DMS53 (cell line): ENCODE data around the gene HPS1.
A peak's percentile ranks its signal among the peaks of the same experiment; 100 is the strongest.

Experiments
- DNase-seq: peaks from one replicate; lab custom pipeline; 2025; lab: John Stamatoyannopoulos, UW

HPS1 gene

GRCh38 chr10:98411768-98412167, 35.0 kb downstream of the HPS1 start:
- DNase-seq = no peak

GRCh38 chr10:98411166-98411565, 35.6 kb downstream of the HPS1 start:
- no peak for DNase-seq

- no peak for DNase-seq
Measured at GRCh38 chr10:98410759-98411158, 36.0 kb downstream of the HPS1 start.

- no peak for DNase-seq
Measured at GRCh38 chr10:98410135-98410743, 36.5 kb downstream of the HPS1 start.

GRCh38 chr10:98408799-98409198, 37.9 kb downstream of the HPS1 start:
- no peak for DNase-seq

- no peak for DNase-seq
Measured at GRCh38 chr10:98407744-98408241, 38.9 kb downstream of the HPS1 start.

- no peak for DNase-seq
Measured at GRCh38 chr10:98407017-98407743, 39.6 kb downstream of the HPS1 start.

GRCh38 chr10:98405422-98405821, 41.3 kb downstream of the HPS1 start:
- DNase-seq = no peak

GRCh38 chr10:98404571-98405359, 42.0 kb downstream of the HPS1 start:
- DNase-seq = no peak

- no peak for DNase-seq
Measured at GRCh38 chr10:98403812-98404504, 42.8 kb downstream of the HPS1 start.

GRCh38 chr10:98402931-98403718, 43.6 kb downstream of the HPS1 start:
- DNase-seq = no peak

GRCh38 chr10:98402478-98402877, 44.3 kb downstream of the HPS1 start:
- DNase-seq = no peak

- no peak for DNase-seq
Measured at GRCh38 chr10:98400482-98400881, 46.3 kb downstream of the HPS1 start.

GRCh38 chr10:98399784-98400183, 47.0 kb downstream of the HPS1 start:
- no peak for DNase-seq

- DNase-seq = no peak
Measured at GRCh38 chr10:98397089-98397600, 49.6 kb downstream of the HPS1 start.

- DNase-seq = no peak
Measured at GRCh38 chr10:98396096-98397063, 50.4 kb downstream of the HPS1 start.

GRCh38 chr10:98394851-98395440, 51.8 kb downstream of the HPS1 start:
- DNase-seq = no peak

GRCh38 chr10:98391578-98391991, 55.1 kb downstream of the HPS1 start:
- peak; percentile 8 for DNase-seq

- DNase-seq = no peak
Measured at GRCh38 chr10:98391065-98391464, 55.7 kb downstream of the HPS1 start.

GRCh38 chr10:98390406-98390805, 56.3 kb downstream of the HPS1 start:
- no peak for DNase-seq
